AG10803 (cell line): Measurements from ENCODE around the gene ZNF280D.

ENCODE experiments used
- DNase-seq: peaks from one replicate; pipeline ENCODE4 v3.0.0; 2010; ENCODE audit warnings: low read depth
- H3K4me3 ChIP-seq: 2 replicates; pipeline ENCODE4 v1.5.1; 2011; ENCODE audit warnings: mild to moderate bottlenecking, low read length, control low read depth
- TF ChIP-seq, protein P1 (sequence below): conservative IDR thresholded peaks from 2 replicates; pipeline ENCODE4 v1.5.1; 2011; ENCODE audit warnings: mild to moderate bottlenecking, low read length, control low read depth, inconsistent platforms

The ZNF280D gene

DNA sequence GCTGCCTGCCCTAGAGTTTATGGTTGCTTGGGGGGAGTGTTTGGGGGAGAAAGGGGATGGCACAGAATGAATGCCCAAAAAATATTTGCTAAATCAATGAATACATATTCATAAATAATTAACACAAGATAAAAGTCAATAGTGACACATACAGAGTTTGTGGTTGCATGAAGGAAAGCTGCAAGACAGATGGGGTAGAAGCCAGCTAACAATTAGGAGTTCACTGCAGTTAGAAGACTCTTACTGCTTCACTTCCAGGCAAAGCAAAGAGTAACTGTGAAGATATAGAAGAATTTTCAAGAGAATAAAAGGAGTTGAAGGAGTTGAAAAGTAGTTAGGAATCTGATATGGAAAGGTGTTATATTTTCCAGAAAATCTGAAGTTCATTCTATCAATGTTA, 72.4 kb downstream of the ZNF280D start:
- H3K4me3 ChIP-seq = no peak overlapping the region
- TF ChIP-seq, protein P1, sequence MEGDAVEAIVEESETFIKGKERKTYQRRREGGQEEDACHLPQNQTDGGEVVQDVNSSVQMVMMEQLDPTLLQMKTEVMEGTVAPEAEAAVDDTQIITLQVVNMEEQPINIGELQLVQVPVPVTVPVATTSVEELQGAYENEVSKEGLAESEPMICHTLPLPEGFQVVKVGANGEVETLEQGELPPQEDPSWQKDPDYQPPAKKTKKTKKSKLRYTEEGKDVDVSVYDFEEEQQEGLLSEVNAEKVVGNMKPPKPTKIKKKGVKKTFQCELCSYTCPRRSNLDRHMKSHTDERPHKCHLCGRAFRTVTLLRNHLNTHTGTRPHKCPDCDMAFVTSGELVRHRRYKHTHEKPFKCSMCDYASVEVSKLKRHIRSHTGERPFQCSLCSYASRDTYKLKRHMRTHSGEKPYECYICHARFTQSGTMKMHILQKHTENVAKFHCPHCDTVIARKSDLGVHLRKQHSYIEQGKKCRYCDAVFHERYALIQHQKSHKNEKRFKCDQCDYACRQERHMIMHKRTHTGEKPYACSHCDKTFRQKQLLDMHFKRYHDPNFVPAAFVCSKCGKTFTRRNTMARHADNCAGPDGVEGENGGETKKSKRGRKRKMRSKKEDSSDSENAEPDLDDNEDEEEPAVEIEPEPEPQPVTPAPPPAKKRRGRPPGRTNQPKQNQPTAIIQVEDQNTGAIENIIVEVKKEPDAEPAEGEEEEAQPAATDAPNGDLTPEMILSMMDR = no peak
- no peak for DNase-seq

- DNase-seq = no peak
- TF ChIP-seq, protein P1 = no peak
- H3K4me3 ChIP-seq = no peak overlapping the region
Measured at GRCh38 chr15:56659197-56659596, 74.1 kb downstream of the ZNF280D start.

GRCh38 chr15:56654624-56655023, 78.7 kb downstream of the ZNF280D start:
- DNase-seq = no peak
- H3K4me3 ChIP-seq = no peak overlapping the region
- TF ChIP-seq, protein P1 = no peak

DNA sequence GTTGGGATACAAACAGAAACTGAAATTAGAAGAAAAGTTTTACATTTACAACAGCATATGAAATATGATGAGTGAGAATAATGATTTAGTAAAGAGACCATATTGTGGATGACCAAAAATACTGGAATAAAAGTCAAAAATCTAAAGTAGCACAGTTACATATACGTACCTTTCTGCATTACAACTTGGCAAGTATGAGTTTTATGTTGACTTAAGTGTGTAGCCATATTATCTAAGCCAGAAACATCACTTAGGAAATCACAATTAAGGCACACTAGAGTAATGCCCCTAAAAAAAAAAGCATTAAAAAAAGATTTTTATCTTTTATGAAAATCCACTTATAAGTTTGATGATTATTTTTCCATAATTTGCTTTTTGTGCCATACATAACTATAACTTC, 79.1 kb downstream of the ZNF280D start:
- no peak overlapping the region for H3K4me3 ChIP-seq
- DNase-seq = no peak
- TF ChIP-seq, protein P1 = no peak

DNA sequence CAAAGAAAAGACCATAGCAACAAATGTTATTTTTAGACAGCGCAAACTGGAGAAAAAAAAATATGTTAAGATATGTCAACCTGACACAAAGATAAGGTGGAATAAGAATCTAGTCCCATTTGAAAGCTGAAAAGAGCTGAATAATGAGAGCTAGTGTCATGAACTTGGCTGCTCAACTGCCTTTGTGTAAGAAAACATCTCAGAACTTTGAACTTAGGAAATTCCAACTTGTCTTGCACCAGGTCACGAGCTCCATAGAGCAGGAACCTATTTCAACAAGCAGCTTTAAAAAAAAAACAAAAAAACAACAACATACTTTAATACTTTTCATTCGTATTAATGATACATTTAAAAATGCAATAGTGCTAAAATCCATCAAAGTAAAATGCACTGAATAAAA, 79.5 kb downstream of the ZNF280D start:
- DNase-seq = no peak

GRCh38 chr15:56653107-56653506, 80.2 kb downstream of the ZNF280D start:
- TF ChIP-seq, protein P1 = no peak
- no peak for DNase-seq
- no peak overlapping the region for H3K4me3 ChIP-seq

More for the DNA sequence above, 79.5 kb downstream of the ZNF280D start:
- no peak overlapping the region for H3K4me3 ChIP-seq
- TF ChIP-seq, protein P1 = no peak

DNA sequence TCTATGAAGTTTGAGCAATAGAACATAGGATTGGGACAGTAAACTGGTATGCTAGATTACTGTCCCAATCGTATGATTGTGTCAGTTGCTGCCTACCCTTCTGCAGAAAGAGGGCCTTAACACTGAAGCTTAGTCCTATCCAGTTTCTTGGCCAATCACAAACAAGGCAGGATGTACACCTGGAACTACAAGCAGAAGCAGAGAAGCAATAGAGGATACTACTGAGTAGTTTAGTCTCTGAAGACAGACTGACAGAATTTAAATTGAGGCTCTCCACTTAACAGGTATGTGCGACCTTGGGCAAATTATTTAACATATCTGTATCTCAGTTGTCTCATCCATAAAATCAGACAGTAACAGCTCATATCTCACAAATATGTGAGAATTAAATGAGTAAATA, 85.0 kb downstream of the ZNF280D start:
- TF ChIP-seq, protein P1 = no peak
- no peak overlapping the region for H3K4me3 ChIP-seq
- no peak for DNase-seq
